Esophagus mucosa (tissue), 1 donor: ENCODE data around the gene SMR3B. TPM values are rescaled to one million over a fixed set of nuclear protein-coding genes. Genes with fewer than 3 reads are reported as not detected.
A peak's percentile ranks its signal among the peaks of the same experiment; 100 is the strongest.

Source experiments
- ATAC-seq: fragments of 200-7000 bp; cut with Tn5 transposase; one replicate; pipeline ENCODE4 v1.9.1; 2020
- total RNA-seq: library from RNA; stranded (reverse); gene quantifications from one replicate; pipeline ENCODE4 v1.2.4, GENCODE V29; 2023
- donor health status: DM: yes; HTN: yes; CAD: no.

Gene SMR3B
- total RNA-seq: not detected

- no peak for ATAC-seq
These were observed at the start of gene SMR3B for GRCh38 chr4:70382691-70383181. Gene SMR3B, plus strand, starts transcription at chr4:70383131. Its CDS starts 1,380 bp downstream, at chr4:70384511.

- ATAC-seq: no peak
These were observed 48.2 kb upstream of the SMR3B start, which contains the start of gene CABS1 for GRCh38 chr4:70334681-70335080. Gene CABS1, plus strand, starts transcription at chr4:70334981. Its CDS starts 59 bp downstream, at chr4:70335040.

DNA sequence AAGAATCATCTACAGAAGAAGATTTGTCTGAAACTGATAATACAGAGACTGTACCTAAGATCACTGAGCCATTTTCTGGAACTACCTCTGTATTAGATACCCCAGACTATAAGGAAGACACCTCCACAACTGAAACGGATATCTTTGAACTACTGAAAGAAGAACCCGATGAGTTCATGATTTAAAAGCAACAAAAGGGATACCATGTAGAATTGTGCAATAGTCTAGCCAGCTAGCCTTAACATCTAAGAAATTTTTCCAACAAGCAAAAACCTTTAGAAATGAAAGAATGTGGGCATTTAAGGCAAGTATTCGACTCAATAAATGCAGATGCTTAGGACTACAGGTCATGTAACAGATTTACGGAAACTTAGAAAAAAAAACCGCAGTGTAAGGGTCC lies 46.9 kb upstream of the SMR3B start:
- no peak for ATAC-seq

- no peak for ATAC-seq
These were observed 45.0 kb upstream of the SMR3B start for GRCh38 chr4:70337886-70338420.

DNA sequence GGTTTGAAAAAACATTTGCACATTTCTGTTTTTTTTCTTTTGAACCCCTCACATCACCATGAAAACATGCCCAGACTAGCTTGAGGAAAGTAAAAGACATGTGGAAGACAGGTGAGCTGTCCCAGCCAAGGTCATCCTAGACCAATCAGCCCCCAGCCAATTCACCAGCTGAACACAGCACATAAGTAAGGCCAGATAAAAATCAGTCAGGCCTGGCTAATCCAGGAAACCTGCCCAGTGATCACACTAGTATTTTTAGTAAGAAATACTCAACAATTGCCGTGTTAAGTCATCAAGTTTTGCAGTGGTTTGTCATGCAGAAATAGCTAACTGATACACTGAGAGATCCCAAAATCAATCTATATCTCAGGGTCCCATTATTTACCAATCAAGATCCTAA lies 26.7 kb upstream of the SMR3B start:
- ATAC-seq: no peak

- peak; percentile 41 for ATAC-seq
These were observed 23.7 kb upstream of the SMR3B start for GRCh38 chr4:70359115-70359661.

GRCh38 chr4:70360460-70360859 lies 22.5 kb upstream of the SMR3B start, which contains the start of gene SMR3A:
Gene SMR3A, plus strand, starts transcription at chr4:70360760. Its CDS starts 1,356 bp downstream, at chr4:70362116.
- ATAC-seq: no peak

DNA sequence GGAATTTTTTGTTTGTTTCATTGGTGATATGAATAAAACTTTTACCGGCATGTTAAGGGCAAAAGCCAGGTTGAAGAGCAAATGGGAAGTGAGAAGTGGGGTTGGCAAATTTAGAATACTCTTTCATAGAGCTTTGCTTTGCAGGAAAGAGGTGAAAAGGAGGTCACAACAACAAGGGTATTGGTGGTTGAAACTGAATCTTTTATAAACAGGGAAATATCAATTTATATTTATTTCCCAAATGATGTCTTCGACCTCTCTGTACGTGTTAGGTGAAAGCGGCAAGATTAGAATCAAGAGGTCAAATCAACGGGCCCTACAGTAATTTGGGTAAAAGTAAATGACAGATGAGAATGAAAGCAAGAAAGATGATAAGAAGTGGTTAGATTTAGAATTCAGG lies 18.9 kb upstream of the SMR3B start:
- no peak for ATAC-seq

GRCh38 chr4:70365479-70365878 lies 17.5 kb upstream of the SMR3B start:
- ATAC-seq: peak; percentile 78

GRCh38 chr4:70367813-70368212 lies 15.1 kb upstream of the SMR3B start:
- ATAC-seq: no peak

DNA sequence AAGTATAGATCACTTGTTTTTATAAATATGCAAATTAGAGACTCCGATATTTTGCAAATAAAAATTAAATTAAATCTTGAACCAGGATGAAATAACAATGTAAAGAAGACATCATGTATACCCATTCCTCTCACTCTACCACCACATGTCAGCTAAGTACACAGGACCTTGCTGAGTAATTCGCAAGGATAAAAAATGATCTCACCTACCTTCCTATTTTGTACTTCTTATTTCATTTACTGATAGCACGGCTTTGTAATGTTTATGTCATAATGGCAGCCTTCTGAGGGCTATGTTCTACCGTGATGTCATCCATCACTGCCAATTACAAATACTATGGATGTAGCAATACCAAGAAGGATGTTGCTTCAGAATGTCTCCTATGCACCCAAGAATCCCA lies 10.9 kb upstream of the SMR3B start:
- ATAC-seq: peak; percentile 33

GRCh38 chr4:70372760-70373159 lies 10.2 kb upstream of the SMR3B start:
- no peak for ATAC-seq

GRCh38 chr4:70380578-70380977 lies 2.4 kb upstream of the SMR3B start:
- ATAC-seq: no peak

DNA sequence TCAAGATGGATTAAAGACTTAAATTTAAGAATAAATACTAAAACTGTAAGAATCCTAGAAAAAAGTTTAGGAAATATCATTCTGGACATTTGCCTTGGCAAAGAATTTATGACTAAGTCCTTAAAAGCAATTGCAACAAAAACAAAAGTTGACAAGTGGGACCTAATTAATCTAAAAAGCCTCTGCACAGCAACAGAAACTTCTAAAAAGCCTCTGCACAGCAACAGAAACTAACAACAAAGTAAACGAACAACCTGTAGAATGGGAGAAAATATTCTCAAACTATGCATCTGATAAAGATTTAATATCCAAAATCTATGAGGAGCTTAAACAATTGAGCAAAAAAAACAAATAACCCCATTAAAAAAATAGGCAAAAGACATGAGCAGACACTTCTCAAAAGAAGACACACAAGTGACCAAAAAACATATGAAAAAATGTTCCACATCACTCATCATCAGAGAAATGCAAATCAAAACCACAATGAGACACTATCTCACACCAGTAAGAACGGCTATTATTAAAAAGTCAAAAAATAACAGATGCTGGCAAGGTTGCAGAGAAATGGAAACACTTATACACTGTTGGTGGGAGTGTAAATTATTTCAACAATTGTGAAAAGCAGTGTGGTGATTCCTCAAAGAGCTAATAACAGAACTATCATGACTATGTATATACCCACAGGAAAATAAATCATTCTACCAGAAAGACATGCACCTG lies 9.3 kb downstream of the SMR3B start:
- no peak for ATAC-seq

DNA sequence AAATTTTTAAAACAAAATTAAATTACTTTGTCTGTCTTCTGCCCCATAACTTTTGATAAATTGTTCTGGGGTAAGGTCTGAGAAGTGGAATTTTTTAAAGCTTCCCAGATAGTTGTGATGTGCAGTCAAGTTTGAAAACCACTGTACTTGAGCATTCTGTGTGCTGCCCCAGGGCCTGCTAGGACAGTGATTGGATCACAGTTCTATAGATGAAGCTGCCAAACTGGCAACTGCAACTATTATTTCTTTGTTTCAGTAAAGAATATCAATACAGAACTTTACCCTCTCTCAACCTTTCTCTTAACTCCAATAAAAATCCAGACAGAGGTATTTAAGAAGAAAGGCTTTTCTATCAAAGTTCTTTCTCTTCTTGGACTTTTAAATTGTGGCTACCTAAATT lies 14.6 kb downstream of the SMR3B start, which contains the start of gene OPRPN:
OPRPN (plus strand) TSS at position 361 of the 400 bp plus-strand sequence. CDS start 1,346 bp downstream, outside the sequence.
- ATAC-seq: no peak

GRCh38 chr4:70399319-70399718 lies 16.4 kb downstream of the SMR3B start:
- ATAC-seq: no peak

- no peak for ATAC-seq
These were observed 19.8 kb downstream of the SMR3B start for GRCh38 chr4:70402762-70403161.

- ATAC-seq: no peak
These were observed 22.8 kb downstream of the SMR3B start for GRCh38 chr4:70405765-70406164.

- ATAC-seq: no peak
These were observed 42.4 kb downstream of the SMR3B start for GRCh38 chr4:70425306-70425705.

DNA sequence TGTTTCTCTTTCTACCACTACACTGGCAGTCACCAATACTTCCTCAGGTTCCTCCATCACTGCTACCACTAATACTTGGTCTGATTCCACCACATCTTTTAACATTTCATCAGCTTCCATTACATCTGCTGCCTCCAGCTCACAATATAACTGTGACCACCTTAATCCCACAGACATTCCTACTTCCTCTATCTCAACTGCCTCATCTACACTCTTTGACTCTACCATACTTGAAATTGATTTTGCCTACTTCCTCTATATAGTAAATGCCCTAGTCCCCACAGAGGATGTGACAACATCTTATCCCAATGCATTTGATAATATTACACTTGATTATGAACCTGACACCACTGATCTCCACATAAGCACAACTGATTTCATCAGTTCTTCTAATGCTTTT lies 43.9 kb downstream of the SMR3B start:
- ATAC-seq: no peak

DNA sequence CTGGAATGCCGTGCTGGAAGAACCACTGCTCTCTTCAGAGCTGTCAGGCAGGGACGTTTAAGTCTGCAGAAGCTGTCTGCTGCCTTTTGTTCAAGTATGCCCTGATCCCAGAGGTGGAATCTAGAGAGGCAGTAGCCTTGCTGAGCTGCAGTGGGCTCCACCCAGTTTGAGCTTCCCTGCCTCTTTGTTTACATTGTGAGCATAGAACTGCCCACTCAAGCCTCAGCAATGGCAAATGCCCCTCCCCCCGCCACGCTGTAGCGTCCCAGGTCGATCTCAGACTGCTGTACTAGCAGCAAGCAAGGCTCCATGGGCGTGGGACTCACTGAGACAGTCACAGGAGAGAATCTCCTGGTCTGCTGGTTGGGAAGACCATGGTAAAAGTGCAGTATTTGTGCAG lies 54.3 kb downstream of the SMR3B start:
- no peak for ATAC-seq
